NCI-H460 (cell line): ENCODE measurements around the gene PPIP5K1. TPM values are rescaled to one million over a fixed set of nuclear protein-coding genes. Genes with fewer than 3 reads are reported as not detected.

Experiments
- DNase-seq: peaks from one replicate; pipeline ENCODE4 v3.0.0-alpha.2; 2016; ENCODE audit warnings: low read depth; ENCODE audit errors: extremely low read depth
- small RNA-seq, 2 experiments: library from RNA; depleted of rRNA; stranded (forward); fragments of <200 nt; gene quantifications; one replicate each; pipeline ENCODE3, GENCODE V24; 2014
- total RNA-seq: library from RNA; depleted of rRNA; stranded (reverse); fragments of >200 nt; shearing (Covaris generic); gene quantifications from 2 replicates; pipeline ENCODE4 v1.2.3, GENCODE V29; 2014; rRNA removed

PPIP5K1 gene
- total RNA-seq, 1 experiment from 2014 or later, result 12.7 TPM

DNA sequence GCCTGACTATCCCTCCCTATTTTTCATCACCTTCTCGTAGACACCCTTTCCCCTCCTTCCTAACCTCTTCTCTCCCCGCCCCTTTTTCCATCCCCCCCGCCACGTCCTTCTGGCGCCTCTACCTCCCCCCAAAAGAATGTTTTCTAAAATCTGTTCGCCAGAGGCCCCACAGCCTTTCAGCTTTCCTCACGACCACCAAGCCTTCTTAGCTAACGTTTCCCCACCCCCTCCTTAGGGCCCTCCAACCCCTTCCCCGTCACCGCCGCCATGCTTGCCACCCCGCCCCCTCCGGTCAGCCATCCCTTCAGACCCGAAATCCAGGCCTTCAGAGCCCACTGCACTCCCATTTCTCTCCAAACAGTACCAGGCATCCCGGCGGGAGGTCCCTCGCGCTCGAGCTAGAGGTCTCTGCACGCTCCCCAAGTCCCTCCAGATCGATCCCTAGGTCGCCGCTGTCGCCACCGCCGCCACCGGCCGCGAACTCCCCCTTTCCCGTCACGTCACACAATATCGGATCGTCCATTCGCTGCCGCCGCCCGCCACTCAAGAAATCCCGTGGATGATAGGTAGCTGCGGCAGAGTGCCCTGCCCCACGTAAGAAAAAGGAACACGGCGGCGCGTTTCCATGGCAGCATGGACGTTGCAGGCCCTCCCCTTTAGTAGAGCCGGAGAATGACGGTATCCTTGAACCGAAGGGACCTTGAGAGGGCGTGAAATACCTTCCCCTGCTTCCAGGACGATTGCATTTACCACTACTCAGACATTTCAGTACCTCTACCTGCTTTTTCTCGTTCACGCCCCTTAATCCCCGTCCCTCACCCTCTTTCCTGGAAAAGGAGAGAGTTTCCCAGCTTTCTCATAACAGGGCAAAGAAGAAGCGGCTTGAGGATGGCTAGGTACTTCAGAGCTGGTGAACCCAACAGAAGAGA, 97.1 kb downstream of the PPIP5K1 start, which contains the start of gene TP53BP1:
TSS of gene TP53BP1 (minus strand) at position 484 of the 929 bp plus-strand sequence. CDS start at position 371, 113 bp downstream.
- peak; percentile 91 for DNase-seq

GRCh38 chr15:43492266-43492665, 97.7 kb downstream of the PPIP5K1 start:
- DNase-seq, result no peak

DNA sequence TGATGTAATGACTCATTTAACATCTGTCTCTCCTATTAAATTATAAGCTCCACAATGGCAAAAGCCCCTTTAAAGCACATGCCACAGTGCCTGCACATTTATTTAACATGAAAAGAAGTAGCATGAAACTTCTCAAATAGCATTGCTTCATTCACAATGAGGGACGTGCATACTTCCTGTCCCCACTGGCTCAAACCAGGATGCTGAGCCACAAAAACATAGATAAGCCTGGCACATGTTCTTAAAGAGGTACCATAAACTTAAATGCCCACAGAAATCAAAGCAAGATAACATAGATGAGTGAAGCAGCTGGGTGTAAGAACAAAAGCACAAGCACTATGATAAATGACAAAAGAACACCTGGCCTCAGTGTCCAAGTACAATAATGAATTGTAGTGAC, 100.8 kb downstream of the PPIP5K1 start:
- no peak for DNase-seq

- no peak for DNase-seq
These were observed 101.2 kb downstream of the PPIP5K1 start for GRCh38 chr15:43488790-43489189.

GRCh38 chr15:43487271-43487895, 102.6 kb downstream of the PPIP5K1 start:
- no peak for DNase-seq

DNA sequence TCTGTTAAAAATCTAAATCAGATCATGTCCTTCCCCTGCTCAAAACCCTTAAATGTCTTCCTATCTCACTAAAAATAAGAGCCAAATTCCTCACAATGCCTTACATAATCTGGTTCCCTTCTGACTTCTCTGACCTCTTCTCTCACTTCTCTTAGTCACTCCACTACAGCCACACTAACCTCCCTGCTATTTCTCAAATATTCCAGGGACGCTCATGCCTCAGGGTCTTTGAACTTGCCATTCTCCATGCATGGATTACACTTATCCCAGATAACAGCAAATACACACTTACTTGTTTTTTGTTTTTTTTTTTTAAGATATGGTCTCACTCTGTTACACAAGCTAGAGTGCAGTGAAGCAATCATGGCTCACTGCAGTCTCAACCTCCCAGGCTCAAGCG, 105.6 kb downstream of the PPIP5K1 start:
- DNase-seq, result no peak

Small RNA genes lying within 50 kb of the gene (small RNA-seq; reads per million reads assigned to genes)
- gene RNU6-554P (0 reads per million in 2 experiments), gene RNU6-610P (0 reads per million in 2 experiments)

Other genes with a start within 250 kb of the PPIP5K1 start
- gene ZSCAN29, start 219.2 kb downstream of the PPIP5K1 start, total RNA-seq, result 38.6 and 44.2 TPM in 2 replicates
- 13.5 and 13.7 TPM in 2 replicates for gene TUBGCP4, start 219.1 kb downstream of the PPIP5K1 start, total RNA-seq
- 22.1 and 23.3 TPM in 2 replicates for gene TP53BP1, start 97.1 kb downstream of the PPIP5K1 start, total RNA-seq
- 7.7 and 7.8 TPM in 2 replicates for gene MAP1A, start 72.6 kb downstream of the PPIP5K1 start, total RNA-seq
- gene CKMT1B, start 3.8 kb upstream of the PPIP5K1 start, total RNA-seq, result 1.5 and 2.4 TPM in 2 replicates
- 0.17 and 0.22 TPM in 2 replicates for gene STRC, start 28.6 kb upstream of the PPIP5K1 start, total RNA-seq
- 1.5 TPM in 2 replicates for gene CATSPER2, start 58.6 kb upstream of the PPIP5K1 start, total RNA-seq
- gene CKMT1A, start 103.7 kb upstream of the PPIP5K1 start, total RNA-seq, result 1.2 TPM in 2 replicates
- 290 and 370 TPM in 2 replicates for gene PDIA3, start 156.2 kb upstream of the PPIP5K1 start, total RNA-seq
- 3.9 and 4.0 TPM in 2 replicates for gene ELL3, start 186.8 kb upstream of the PPIP5K1 start, total RNA-seq
- 304 and 355 TPM in 2 replicates for gene SERF2, start 202.1 kb upstream of the PPIP5K1 start, total RNA-seq
- 0.12 TPM in 1 of 2 replicates, not detected in the other for gene SERINC4, start 210.0 kb upstream of the PPIP5K1 start, total RNA-seq
- gene HYPK, start 210.4 kb upstream of the PPIP5K1 start, total RNA-seq, result 10.5 and 15.4 TPM in 2 replicates
- gene MFAP1, start 234.5 kb upstream of the PPIP5K1 start, total RNA-seq, result 25.8 and 28.6 TPM in 2 replicates
- 18.9 and 20.8 TPM in 2 replicates for gene WDR76, start 236.8 kb upstream of the PPIP5K1 start, total RNA-seq